Activated CD8-positive, alpha-beta T cell treated with anti-CD3 and anti-CD28 coated beads for 36 hours (primary cell): ENCODE measurements around the gene CLDND2. TPM values are rescaled to one million over a fixed set of nuclear protein-coding genes. Genes with fewer than 3 reads are reported as not detected.

Experiments
- ATAC-seq: fragments of 200-7000 bp; cut with Tn5 transposase; one replicate; pipeline ENCODE4 v1.10.0; 2021; ENCODE audit warnings: mild to moderate bottlenecking, moderate library complexity
- CTCF ChIA-PET: fragments of 350-600 bp; sonication (Branson Sonifier 250); formaldehyde crosslinking; loops from one replicate; lab custom pipeline; 2021; ENCODE audit warnings: antibody characterized with exemption; lab: Charles Lee
- POLR2A ChIA-PET: fragments of 350-600 bp; sonication (Branson Sonifier 250); formaldehyde crosslinking; loops from one replicate; lab custom pipeline; 2021; ENCODE audit warnings: antibody characterized with exemption; lab: Charles Lee
- DNase-seq: peaks from one replicate; pipeline ENCODE4 v3.0.0-alpha.2; 2020
- H3K27ac Mint-ChIP-seq: one replicate; pipeline ENCODE4 v1.8.0; 2021; ENCODE audit warnings: mild to moderate bottlenecking, mixed read lengths
- H3K27me3 Mint-ChIP-seq: one replicate; pipeline ENCODE4 v1.8.0; 2021; ENCODE audit warnings: mixed read lengths
- H3K36me3 Mint-ChIP-seq: one replicate; pipeline ENCODE4 v1.8.0; 2021; ENCODE audit warnings: low read depth, mixed read lengths
- H3K4me1 Mint-ChIP-seq: one replicate; pipeline ENCODE4 v1.8.0; 2021; ENCODE audit warnings: low read depth, mixed read lengths
- H3K4me3 Mint-ChIP-seq: one replicate; pipeline ENCODE4 v1.8.0; 2021; ENCODE audit warnings: mild to moderate bottlenecking, moderate library complexity, mixed read lengths
- H3K9me3 Mint-ChIP-seq: one replicate; pipeline ENCODE4 v1.8.0; 2021; ENCODE audit warnings: mixed read lengths
- intact Hi-C: fragments of 100-400 bp; cut with micrococcal nuclease; formaldehyde crosslinking; loops from one replicate; pipeline ENCODE4 v1.10.0; 2022
- total RNA-seq, 2 experiments: library from RNA; stranded (reverse); gene quantifications; one replicate each; pipeline ENCODE4 v1.2.3, GENCODE V29; 2021
- TF ChIP-seq, protein P1 (sequence below): fragments of 200-600 bp; IDR thresholded peaks from one replicate; pipeline ENCODE4 v1.8.0; 2022; ENCODE audit warnings: antibody characterized with exemption, mild to moderate bottlenecking

Gene CLDND2
- total RNA-seq, 2 experiments from 2014 or later: 5.0 to 5.4 TPM

DNA sequence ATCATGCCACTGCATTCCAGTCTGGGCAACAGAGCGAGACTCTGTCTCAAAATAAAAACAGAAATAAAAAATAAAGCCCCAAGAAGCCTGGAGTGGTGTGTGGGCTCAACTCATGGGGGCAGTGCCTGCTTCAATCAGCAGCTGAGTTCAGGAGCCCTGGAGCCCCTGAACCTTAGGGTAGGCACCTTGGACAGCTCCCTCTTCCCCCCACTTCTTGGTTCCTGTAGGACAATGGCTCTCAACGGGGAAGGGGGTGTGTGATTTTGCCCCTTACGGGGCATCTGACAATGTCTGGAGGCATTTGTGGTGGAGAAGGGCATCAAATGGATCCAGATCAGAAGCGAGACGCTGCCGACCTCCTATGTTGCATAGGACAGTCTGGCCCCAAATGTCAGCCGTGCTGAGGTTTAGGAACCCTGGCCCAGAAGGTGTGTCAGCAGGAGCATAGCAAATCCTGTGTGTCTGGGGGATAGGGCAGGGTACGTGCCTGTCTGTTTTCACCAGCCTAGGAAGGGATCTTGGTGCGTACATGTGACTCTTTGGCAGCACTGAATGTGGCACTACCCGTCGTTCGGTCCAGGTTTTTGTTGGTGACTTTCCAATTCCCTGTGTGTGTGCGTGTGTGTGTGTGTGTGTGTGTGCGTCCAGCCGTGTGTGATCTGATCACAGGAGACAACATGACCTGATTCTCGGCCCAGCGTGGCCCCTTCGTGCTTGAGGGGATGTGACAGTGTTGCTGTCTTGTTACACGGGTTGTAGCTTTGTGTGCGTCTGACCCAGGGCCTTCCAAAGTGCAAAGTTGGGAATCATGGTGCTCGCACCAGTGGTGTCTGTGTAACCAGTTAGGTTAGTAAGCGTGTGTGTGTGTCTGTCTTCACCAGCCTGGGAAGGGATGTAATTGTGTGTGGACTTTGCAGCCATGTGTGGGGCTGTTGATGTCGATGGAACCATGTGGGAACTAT, 49.8 kb downstream of the CLDND2 start:
- TF ChIP-seq, protein P1, sequence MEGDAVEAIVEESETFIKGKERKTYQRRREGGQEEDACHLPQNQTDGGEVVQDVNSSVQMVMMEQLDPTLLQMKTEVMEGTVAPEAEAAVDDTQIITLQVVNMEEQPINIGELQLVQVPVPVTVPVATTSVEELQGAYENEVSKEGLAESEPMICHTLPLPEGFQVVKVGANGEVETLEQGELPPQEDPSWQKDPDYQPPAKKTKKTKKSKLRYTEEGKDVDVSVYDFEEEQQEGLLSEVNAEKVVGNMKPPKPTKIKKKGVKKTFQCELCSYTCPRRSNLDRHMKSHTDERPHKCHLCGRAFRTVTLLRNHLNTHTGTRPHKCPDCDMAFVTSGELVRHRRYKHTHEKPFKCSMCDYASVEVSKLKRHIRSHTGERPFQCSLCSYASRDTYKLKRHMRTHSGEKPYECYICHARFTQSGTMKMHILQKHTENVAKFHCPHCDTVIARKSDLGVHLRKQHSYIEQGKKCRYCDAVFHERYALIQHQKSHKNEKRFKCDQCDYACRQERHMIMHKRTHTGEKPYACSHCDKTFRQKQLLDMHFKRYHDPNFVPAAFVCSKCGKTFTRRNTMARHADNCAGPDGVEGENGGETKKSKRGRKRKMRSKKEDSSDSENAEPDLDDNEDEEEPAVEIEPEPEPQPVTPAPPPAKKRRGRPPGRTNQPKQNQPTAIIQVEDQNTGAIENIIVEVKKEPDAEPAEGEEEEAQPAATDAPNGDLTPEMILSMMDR: no peak
- H3K36me3 Mint-ChIP-seq: no peaks in the 10 kb centered on the region
- peaks cover 3% of the 10 kb centered on the region for H3K9me3 Mint-ChIP-seq
- no peak overlapping the region for H3K4me3 Mint-ChIP-seq
- CTCF ChIA-PET: no interaction called here
- no peak overlapping the region for H3K27ac Mint-ChIP-seq
- POLR2A ChIA-PET: no interaction called here
- intact Hi-C loops: no loop called here
- DNase-seq (no peak), ATAC-seq (no peak)
- H3K27me3 Mint-ChIP-seq: peaks cover 24% of the 10 kb centered on the region
- no peaks in the 10 kb centered on the region for H3K4me1 Mint-ChIP-seq

GRCh38 chr19:51317968-51318367, 50.8 kb downstream of the CLDND2 start:
- ChIA-PET CTCF (interaction anchor here (1.0 kb wide), 1 partner anchor 198 kb away, joined by 3 read pairs; no protein-coding TSS in a partner anchor), POLR2A (no interaction called here)
- DNase-seq (no peak), ATAC-seq (no peak)
- peaks cover 24% of the 10 kb centered on the region for H3K27me3 Mint-ChIP-seq
- no peaks in the 10 kb centered on the region for H3K4me1 Mint-ChIP-seq
- H3K4me3 Mint-ChIP-seq: no peak overlapping the region
- H3K27ac Mint-ChIP-seq: no peak overlapping the region
- H3K9me3 Mint-ChIP-seq: peaks cover 3% of the 10 kb centered on the region
- H3K36me3 Mint-ChIP-seq: no peaks in the 10 kb centered on the region
- TF ChIP-seq, protein P1: no peak
- intact Hi-C loops: no loop called here

GRCh38 chr19:51317376-51317775, 51.4 kb downstream of the CLDND2 start:
- no peak overlapping the region for H3K27ac Mint-ChIP-seq

More at GRCh38 chr19:51317376-51317775, 51.4 kb downstream of the CLDND2 start:
- Mint-ChIP-seq H3K4me1 (no peaks in the 10 kb centered on the region), H3K9me3 (peaks cover 3% of the 10 kb centered on the region), H3K36me3 (no peaks in the 10 kb centered on the region), H3K27me3 (peaks cover 22% of the 10 kb centered on the region), H3K4me3 (no peak overlapping the region)
- TF ChIP-seq, protein P1: no peak
- ATAC-seq: no peak
- CTCF ChIA-PET: interaction anchor here (1.0 kb wide), 1 partner anchor 198 kb away, joined by 3 read pairs; no protein-coding TSS in a partner anchor
- POLR2A ChIA-PET: no interaction called here
- intact Hi-C loops: no loop called here
- no peak for DNase-seq

Other genes with a start within 250 kb of the CLDND2 start
- under 1 TPM; 0.40 to 0.65 TPM for gene SIGLEC9, start 244.1 kb downstream of the CLDND2 start, total RNA-seq
- gene SIGLEC7, start 226.7 kb downstream of the CLDND2 start, total RNA-seq: not detected
- under 1 TPM in 1 of 2 experiments, not detected in 1; 0.54 TPM for gene CD33, start 143.9 kb downstream of the CLDND2 start, total RNA-seq
- not detected for gene SIGLECL1, start 117.9 kb downstream of the CLDND2 start, total RNA-seq
- under 1 TPM; 0.16 to 0.23 TPM for gene IGLON5, start 57.4 kb downstream of the CLDND2 start, total RNA-seq
- 1 to 10 TPM; 3.6 to 3.7 TPM for gene VSIG10L, start 26.9 kb downstream of the CLDND2 start, total RNA-seq
- gene ETFB, start 2.6 kb downstream of the CLDND2 start, total RNA-seq: 100 to 1,000 TPM; 151 to 162 TPM
- 100 to 1,000 TPM; 258 to 283 TPM for gene NKG7, start 3.7 kb upstream of the CLDND2 start, total RNA-seq
- 1 to 10 TPM; 1.4 to 2.6 TPM for gene LIM2, start 19.0 kb upstream of the CLDND2 start, total RNA-seq
- not detected for gene C19orf84, start 21.6 kb upstream of the CLDND2 start, total RNA-seq
- under 1 TPM in 1 of 2 experiments, not detected in 1; 0.32 TPM for gene SIGLEC10, start 48.6 kb upstream of the CLDND2 start, total RNA-seq
- not detected for gene SIGLEC8, start 89.5 kb upstream of the CLDND2 start, total RNA-seq
- not detected for gene CEACAM18, start 109.5 kb upstream of the CLDND2 start, total RNA-seq
- under 1 TPM; 0.34 to 0.43 TPM for gene SIGLEC12, start 132.8 kb upstream of the CLDND2 start, total RNA-seq
- not detected for gene SIGLEC6, start 162.7 kb upstream of the CLDND2 start, total RNA-seq
- 1 to 10 TPM; 6.6 to 8.0 TPM for gene ZNF175, start 202.3 kb upstream of the CLDND2 start, total RNA-seq